Measurements from ENCODE around the gene ATP2B2.

DNA sequence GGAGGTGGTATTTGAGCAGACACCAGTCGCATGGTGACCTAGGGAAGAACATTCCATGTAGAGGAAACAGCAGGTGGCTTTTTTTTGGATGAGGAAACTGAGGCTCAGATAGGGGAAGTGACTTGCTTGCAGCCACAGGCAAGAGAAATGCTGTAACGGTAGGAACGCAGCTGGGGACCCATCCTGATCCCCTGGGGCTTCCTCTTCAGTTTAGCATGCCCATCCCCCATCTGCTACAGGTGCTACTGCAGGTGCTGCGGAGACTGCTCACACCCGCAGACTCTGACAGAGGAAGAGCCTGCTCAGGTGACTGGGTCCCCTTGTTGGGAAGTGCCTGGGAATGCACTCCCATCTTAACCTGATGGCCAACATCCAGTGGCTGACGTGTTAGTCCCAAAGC is 129.0 kb downstream of the ATP2B2 start:
- TF ChIP-seq, protein P1, sequence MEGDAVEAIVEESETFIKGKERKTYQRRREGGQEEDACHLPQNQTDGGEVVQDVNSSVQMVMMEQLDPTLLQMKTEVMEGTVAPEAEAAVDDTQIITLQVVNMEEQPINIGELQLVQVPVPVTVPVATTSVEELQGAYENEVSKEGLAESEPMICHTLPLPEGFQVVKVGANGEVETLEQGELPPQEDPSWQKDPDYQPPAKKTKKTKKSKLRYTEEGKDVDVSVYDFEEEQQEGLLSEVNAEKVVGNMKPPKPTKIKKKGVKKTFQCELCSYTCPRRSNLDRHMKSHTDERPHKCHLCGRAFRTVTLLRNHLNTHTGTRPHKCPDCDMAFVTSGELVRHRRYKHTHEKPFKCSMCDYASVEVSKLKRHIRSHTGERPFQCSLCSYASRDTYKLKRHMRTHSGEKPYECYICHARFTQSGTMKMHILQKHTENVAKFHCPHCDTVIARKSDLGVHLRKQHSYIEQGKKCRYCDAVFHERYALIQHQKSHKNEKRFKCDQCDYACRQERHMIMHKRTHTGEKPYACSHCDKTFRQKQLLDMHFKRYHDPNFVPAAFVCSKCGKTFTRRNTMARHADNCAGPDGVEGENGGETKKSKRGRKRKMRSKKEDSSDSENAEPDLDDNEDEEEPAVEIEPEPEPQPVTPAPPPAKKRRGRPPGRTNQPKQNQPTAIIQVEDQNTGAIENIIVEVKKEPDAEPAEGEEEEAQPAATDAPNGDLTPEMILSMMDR (IDR thresholded peaks at IDR 0.05): no peak
- TF ChIP-seq POLR2AphosphoS5 (IDR thresholded peaks at IDR 0.05) (no peak), POLR2A (IDR thresholded peaks at IDR 0.05) (no peak)
